Measurements from ENCODE around the gene USP3.

Gene USP3, protein sequence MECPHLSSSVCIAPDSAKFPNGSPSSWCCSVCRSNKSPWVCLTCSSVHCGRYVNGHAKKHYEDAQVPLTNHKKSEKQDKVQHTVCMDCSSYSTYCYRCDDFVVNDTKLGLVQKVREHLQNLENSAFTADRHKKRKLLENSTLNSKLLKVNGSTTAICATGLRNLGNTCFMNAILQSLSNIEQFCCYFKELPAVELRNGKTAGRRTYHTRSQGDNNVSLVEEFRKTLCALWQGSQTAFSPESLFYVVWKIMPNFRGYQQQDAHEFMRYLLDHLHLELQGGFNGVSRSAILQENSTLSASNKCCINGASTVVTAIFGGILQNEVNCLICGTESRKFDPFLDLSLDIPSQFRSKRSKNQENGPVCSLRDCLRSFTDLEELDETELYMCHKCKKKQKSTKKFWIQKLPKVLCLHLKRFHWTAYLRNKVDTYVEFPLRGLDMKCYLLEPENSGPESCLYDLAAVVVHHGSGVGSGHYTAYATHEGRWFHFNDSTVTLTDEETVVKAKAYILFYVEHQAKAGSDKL

DNA sequence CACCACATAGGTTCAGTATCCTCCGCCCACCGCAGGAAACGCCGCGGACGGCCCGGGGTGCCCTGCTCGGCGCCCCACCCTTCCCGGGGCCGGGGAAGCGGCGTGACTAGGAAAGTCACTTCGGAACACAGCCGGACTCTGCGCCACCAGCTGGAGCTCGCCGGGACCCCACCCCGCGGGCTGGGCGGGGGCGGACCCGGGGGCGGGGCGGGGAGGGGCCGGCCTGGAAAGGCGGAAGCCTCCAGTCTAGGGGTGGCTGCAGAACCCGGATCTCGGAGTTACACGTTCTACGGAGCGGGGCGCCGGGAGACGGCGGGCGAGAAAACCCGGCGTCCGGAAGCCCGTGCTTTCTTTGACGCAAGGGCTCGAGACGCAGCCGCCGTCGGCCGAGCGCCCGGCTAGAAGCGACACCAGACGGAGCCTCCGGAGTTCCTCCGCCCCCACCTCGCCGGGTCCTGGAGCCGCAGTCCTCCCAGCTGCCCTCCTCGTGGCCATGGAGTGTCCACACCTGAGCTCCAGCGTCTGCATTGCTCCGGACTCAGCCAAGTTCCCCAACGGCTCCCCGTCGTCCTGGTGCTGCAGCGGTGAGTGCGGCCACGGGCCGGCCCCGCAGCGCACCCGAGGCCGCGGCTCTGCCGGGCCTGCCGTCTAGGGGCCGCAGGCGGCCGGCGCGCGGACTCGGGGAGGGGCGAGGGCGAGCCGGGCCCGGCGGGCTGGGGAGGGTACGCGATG, at the start of gene USP3:
USP3 (plus strand) TSS at position 347 of the 732 bp plus-strand sequence; CDS start at position 494, 147 bp downstream.
- FAIRE-seq, result no peak

DNA sequence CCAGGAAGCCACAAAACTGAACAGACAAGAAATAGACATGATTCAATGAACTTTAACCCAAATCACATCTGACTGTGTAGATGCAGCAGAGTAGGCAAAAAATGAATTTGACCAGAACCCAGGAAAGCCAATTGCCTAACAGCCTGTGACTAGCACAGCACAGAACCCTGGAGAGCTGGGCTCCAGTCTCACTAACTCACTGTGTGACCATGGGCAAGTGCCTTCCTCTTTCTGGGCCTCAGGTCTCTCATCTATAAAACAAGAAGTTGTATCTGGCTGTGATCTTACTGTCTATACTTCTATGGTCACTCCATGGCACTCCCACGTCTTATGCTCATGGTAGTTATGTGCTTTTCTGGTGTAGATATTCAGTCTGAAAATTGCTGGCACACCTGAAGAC, 48.1 kb upstream of the USP3 start:
- no peak for FAIRE-seq

DNA sequence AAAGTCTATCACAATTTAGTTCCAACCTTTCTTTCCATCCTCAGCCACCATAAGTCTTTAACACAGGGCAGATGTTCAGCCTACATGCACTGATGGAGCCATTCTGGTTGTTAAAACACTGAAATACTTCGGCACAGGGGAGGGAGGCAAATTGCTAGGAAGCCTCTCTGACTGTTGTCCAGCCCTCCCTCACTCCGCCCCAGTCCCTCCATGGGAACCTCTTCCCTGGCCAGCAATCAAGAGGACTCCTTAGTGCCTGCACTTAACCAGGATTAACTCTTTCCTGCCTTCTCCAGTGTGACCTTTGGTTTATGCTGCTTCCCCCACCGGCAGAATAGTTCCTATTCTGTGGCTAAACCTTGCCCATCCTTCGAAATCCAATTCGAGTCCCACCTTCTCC, 47.0 kb upstream of the USP3 start:
- FAIRE-seq, result no peak

DNA sequence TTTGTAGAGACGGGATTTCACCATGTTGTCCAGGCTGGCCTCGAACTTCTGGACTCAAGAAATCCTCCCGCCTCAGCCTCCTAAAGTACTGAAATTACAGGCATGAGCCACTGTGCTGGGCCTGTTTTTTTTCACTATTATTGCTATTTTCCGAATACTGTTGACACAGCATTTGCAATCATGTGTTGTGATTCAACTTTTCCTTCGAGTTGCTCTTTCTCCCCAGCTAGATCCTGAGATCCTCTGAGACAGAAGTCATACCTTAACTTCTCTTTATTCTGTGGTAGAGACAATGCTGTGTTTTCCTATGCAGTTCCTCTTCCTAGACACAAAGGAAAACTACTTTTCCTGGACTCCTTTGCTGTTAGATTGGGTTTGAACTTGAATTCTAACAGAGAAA, 46.4 kb upstream of the USP3 start:
- FAIRE-seq, result no peak

DNA sequence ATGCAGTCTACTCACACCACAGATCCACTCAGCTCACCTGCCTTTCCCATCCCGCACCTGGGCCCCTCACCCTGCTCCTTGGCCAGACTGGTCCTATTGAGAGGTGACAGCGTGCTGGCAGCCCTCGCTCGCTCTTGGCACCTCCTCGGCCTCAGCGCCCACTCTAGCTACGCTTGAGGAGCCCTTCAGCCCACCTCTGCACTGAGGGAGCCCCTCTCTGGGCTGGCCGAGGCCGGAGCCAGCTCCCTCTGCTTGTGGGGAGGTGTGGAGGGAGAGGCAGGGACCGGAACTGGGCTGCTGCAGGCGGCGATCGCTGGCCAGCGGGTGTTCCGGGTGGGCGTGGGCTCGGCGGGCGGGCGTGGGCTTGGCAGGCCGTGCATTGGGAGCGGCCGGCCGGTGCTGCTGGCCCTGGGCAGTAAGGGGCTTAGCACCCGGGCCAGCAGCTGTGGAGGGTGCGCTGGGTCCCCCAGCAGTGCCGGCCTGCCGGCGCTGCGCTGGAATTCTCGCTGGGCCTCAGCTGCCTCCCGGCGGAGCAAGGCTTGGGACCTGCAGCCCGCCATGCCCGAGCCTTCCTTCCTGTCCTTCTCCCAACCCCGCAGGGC, 45.5 kb upstream of the USP3 start:
- no peak for FAIRE-seq

DNA sequence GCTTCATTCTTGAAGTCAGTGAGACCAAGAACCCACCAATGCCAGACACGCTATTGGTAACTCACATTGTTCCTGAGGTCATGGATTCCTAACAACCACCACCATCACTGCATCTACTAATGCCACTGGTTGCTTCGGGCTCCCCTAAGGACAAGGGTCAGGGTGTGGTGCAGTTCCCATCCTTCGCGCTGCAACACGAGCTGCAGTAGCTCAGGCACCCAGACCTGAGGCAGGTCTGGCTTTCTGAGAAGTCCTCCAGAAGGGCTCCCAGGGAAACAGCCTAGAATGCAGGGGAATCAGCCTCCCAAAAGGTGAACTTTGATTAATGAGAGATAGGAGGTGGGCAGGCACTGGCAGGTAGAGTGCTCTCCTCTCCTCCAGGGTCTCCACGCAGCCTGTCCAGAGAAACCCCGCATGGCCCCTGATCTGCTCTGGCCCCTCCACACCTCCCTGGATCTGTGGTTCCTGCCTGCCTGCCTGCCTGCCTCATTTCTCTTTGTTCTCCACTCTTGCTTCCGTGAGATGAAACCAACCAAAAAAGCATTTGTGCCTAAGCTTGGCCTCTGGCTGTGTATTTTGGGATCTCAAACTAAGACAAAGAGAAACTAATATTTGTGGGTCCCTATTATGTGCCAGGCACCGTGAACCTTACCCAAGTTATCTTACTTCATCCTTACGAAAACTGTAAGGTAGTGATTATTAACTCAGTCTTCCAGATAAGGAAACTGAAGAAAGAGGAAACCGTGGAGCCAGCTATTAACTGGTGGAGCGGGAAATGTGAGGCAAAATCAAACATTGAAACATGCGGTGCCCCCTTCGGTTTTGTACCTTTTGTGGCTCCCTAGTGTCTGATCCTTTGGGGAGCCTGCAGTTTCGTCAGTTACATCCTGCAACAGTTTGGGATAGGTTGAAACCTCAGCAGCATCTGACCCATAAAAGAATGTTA, 43.9 kb upstream of the USP3 start:
- no peak for FAIRE-seq

DNA sequence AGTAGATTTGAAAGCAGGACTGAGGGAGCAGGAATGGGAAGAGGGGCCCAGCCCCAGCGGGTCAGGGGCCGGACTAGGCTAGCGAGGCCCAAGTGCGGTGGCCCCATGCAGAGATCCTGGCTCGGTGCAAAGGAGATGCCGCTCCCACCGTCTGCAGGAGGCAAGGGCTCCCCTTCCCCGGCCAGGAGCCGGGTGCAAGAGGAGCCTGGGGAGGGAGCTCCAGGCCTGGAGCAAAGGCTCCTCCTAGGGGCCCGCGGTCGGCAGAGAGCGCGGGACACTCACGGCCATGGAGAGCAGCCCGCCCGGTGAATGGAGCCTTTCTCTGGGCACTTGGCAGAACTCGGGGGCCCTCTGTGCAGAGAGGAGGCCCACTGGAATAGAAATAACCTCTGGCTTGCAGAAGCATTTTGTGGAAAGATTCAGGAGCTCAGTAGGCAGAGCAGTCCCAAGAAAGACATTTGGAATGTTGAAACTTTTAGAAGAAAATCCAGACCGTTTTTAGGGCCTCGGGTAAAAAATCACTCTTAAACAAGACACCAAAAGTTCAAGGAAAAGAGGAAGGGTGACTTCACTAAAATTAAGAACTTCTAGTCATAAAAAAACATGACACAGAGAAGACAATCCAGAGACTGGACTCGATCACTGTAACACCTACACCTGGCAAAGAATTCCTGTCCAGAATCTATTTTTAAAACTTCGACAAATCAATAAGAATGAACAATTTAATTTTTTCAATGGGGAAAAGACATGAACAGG, 43.0 kb upstream of the USP3 start:
- FAIRE-seq, result no peak

DNA sequence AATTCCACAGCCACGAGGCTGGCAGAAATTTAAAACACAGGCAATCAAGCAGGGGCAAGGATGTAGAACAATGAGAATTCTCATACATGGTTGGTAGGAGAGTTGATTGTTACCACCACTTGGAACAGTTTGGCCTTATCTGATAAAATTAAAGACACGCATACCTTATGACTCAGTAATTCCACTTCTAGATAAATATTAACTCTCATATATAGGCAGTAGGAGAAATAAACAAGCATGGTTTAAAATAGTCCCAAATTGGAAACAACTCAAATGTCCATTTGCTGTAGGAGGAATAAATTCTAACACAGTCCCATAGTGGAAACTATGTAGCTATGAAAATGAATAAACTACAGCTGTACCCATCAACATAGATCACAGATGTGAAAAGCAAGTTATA, 42.3 kb upstream of the USP3 start:
- no peak for FAIRE-seq

DNA sequence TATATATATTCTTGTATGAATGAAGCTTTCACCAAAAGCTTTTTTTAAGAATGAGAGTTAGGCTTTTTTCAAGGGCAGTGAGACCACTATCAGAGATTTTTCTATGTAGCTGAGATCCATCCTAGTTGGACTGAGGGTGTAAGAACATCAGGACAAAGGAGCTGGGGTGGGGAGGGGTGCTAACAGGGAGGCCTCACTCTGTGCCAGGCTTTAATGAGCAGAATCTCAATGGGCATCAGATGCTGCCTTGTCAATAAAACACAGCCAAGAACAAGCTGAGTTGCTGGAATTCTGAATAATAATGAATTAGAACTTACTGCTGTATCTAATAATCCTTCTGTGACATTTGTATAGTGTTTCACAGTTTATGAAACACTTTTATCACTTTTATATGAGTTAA, 41.4 kb upstream of the USP3 start:
- no peak for FAIRE-seq

DNA sequence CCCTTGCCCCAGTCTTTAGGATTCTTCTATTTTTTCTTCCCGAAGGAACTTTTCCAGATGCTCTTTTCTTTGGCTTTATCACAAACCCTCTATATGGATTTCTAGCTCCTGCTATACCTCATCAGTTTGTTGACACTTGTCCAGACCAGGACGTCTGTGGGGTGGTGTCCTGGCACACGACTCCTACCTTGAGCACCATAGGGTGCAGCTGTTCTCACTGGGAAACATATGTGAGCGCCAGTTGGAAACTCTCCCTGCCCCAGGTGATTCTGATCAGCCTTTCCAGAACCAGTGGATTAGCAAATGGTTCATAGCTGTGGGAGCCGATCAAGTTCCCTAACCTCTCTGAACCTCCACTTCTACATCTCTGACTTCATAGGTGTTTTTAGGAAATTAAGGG, 40.6 kb upstream of the USP3 start:
- no peak for FAIRE-seq

DNA sequence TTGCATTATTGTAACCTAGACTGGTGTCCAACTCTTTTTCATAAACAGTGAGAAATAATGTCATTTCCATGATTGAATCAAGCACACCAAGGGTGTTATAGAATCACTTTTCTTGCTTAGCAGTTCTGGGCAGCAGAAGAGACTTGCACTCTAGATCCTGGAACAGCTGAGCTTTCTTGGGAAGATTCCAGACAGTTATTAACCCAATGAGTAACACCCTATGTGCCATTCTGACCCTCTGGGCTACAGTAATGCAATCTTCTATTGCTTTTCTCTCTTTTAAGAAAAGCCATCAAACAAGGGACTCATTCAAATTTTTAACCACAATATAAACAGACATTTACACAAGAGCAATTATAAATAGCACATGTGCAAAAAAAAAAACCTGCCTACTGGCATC, 39.3 kb upstream of the USP3 start:
- FAIRE-seq, result no peak

DNA sequence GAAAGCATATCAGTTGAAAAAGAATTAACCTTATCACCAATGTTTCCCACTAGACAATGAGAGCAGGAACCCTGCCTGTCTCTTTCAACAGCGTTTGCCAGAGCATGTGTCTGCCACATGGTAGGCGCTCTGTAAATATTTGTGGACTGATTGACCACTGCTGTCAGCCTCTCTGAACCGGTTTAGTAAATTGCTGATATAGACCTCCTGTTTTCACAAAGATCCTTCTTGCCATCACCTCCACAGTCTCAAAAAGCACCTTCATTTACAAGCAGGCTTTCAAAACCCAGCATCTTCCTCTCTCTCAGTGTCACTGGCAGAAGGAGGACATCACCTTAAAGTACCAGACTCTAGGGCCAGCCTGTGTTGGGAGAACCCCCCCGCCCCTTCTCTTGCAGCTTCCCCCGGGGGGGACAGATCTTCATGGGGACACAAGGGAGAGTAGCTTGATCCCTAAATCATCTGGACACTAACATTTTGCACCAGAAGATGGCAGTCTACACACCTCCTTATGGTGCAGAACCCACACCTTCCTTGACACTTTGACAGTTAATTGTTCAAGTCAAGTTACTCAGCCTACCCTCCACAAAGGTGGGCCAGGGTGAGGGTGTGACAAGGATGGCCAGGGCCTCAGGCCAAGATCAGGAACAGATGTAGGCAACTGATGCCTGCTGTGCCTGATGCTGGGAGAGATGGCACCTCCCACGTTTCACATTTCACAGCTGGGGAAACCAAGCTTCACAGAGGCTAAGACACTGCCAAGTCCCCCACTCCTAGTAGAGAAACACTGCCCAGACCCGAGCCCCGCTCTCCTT, 37.8 kb upstream of the USP3 start:
- FAIRE-seq, result no peak

DNA sequence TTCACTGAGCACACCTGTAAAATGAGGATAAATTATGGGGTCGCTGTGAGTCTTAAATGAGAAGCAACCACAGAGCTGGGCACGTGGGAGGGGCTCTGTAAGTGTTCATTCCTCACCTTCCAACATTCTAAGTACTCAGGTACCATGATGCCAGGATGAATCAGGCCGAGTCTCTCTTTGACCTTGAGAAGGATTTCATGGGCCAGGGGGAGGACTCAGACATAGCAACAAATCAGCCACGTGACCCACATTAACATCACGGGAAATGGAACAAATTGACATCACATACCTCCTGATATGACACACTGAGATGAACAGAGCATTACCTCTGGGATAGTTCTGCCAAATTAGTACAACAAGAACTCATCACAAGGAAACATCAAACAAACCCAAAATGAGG, 35.2 kb upstream of the USP3 start:
- no peak for FAIRE-seq

DNA sequence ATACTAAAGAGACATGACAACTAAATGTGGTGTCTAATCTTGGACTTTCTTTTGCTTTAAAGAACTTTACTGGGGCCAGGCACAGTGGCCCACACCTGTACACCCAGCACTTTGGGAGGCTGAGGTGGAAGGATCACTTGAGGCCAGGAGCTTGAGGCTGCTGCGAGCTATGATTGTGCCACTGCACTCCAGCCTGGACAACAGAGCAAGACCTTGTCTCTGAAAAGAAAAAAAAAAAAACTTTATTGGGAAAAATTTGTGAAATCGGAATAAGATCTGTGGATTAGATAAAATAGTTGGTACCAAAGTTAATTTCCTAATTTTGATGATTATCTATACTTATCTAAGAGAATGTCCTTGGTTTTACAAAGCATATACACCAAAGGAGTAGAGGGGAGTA, 34.4 kb upstream of the USP3 start:
- FAIRE-seq, result no peak

DNA sequence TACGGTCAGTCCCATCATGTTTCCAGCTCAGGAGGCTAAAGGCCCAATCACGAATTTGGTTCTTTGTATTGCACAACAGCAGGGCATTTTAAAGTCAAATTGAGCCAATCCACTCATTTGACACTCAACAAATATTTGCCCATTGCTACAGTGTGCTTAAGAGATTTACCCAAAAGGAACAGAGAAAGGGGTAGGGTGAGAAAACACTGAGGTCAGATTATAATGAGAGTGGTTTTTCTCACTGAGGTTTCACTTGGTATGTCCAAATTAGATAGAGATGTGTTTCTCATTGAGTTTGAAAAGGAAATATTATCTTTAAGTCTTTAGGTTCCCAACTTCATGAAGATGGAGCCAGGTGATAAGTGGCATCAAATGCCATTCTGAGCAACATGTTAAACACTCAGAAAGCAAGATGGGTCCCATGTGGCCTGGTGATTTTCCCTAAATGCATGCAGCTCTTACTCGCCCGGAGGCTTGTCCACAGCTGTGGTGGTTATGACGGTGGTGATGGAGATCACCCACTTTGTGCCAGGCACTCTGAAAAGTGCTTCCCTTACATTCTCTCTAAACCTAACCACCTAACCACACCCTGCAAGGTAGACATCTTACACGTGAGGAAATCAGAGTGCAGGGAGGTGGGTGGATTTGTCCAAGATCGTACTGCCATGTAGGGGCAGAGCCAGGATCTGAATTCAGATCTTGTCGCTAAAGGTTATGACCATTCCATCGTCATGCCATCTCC, 31.2 kb upstream of the USP3 start:
- FAIRE-seq, result no peak

DNA sequence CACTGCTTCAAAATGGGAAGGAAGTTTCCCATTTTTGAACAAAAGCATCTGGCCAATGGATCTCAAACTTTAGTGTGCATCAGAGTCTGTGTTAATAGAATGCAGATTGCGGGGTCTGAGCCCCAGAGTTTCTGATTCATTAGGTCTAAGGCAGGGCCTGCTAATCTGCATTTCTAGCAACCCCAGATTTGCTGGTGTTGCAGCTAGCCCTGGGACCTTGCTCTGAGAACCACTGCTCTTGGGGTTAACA, 30.7 kb upstream of the USP3 start:
- no peak for FAIRE-seq

DNA sequence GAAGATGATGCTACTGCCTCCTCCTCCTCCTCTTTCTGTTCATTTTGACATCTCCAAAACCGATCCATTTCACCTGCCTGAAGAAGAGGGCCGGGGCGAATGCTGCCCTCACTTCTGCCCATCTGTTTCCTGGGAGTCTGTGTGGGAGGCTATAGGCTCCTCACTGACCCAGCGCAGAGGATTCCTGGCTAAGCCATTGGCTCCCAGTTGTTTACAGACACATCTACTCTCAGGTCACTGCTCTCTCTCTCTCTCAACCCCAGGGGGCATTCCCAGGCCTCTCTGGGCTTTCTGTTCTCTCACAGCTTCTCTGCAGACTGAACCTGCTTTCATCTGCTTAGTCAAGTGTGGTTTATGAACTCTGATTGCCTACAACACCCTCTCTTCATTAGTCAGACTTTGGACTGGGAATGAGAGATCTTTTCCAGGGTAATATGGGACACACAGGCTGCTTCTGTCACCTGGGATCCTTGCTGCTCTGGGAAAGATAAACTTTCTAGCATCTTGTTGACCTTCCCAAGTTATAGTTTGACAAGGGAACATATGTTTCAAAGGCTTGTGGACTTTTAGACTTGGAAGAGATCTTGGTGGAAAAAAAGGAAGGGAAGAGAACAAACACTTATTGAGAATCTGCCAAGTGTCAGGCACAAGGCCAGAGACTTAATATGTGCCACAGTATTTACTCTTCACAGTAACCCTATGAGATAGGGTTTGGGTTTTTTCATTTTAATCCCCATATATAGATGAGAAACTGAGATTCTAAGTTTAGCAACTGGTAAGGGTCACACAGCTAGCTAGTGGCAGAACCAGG, 30.2 kb upstream of the USP3 start:
- FAIRE-seq, result no peak

DNA sequence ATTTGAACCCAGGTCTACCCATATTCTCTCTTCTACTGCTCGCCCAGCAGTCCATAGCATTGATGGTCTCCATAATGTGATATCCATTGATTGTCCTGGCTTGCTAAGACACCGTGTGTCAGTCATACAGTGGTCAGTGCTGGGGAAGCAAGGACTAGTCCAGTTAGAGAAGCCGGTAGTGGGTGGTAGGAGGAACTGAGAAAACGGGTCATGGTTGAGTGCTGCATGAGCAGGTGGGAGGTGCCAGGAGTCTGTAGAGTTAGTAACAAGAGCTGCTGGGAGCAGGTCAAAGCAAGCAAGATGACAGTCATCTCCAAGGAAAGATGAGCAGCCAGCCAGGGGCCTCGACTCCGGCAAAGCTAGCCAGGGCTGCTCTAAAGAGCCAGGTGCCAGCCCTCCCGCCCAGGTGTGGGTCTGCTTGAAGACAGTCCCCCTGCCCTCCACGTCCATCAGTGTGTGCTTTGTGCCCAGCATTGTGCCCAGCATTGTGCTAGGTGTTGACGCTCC, 29.5 kb upstream of the USP3 start:
- FAIRE-seq, result no peak

DNA sequence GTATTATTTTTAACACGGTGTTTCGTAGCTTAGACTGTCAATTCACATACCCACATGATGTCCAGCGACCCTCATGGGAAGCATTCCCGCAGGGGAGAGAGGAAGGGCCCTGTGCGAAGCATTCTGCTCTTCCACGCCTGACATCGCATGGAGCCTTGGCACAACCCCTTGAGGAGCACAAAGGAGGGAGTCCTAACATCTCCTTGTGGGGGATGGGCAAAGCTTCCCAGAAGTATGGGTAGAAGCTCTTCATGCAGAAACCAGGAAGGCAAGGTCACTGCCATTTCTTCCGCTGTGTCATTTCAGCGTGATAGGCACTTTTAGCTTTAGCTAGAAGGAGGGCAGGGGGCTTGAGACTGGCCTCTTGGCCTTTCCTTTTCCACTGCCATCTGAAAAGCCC, 28.7 kb upstream of the USP3 start:
- FAIRE-seq, result no peak
